Left ventricle myocardium inferior (tissue), 1 donor: Measurements from ENCODE around the gene KCNQ1. TPM values are rescaled to one million over a fixed set of nuclear protein-coding genes. Genes with fewer than 3 reads are reported as not detected.

Experiments
- DNase-seq: peaks from one replicate; pipeline ENCODE4 v3.0.0-alpha.2; 2020
- H3K27ac ChIP-seq: fragments of 200-600 bp; replicated peaks from 2 replicates; pipeline ENCODE4 v1.8.0; 2021
- H3K27me3 ChIP-seq: fragments of 200-600 bp; 2 replicates; pipeline ENCODE4 v1.8.0; 2021; ENCODE audit warnings: low read depth
- H3K36me3 ChIP-seq: fragments of 200-600 bp; 2 replicates; pipeline ENCODE4 v1.8.0; 2021
- H3K4me1 ChIP-seq: fragments of 200-600 bp; 2 replicates; pipeline ENCODE4 v1.8.0; 2021
- H3K4me3 ChIP-seq: fragments of 200-600 bp; 2 replicates; pipeline ENCODE4 v1.8.0; 2021; ENCODE audit warnings: mild to moderate bottlenecking, moderate library complexity
- H3K9me3 ChIP-seq: fragments of 200-600 bp; replicated peaks from 2 replicates; pipeline ENCODE4 v1.8.0; 2021
- CTCF ChIP-seq: fragments of 200-600 bp; IDR thresholded peaks from 2 replicates; pipeline ENCODE4 v1.8.0; 2021; ENCODE audit warnings: antibody characterized with exemption, mild to moderate bottlenecking, borderline replicate concordance
- intact Hi-C: fragments of 100-400 bp; cut with micrococcal nuclease; formaldehyde crosslinking; loops from one replicate; pipeline ENCODE4 v1.11.0; 2022
- total RNA-seq: library from RNA; stranded (reverse); fragmentation: NEBNext Ultra II Directional; extraction: Animal tissue kit (Norgen Biotek cat#: 25700); gene quantifications from one replicate; pipeline ENCODE4 v1.2.1, GENCODE V29; 2021
- donor health status: DM: no; HTN: yes; CAD: no; lungs with severe emphysema.

The KCNQ1 gene
- total RNA-seq, 1 donor from 2014 or later, result 41.8 TPM

- TF ChIP-seq CTCF, result no peak
Measured at GRCh38 chr11:2422461-2423156, 22.2 kb upstream of the KCNQ1 start.

GRCh38 chr11:2423157-2424025, 21.4 kb upstream of the KCNQ1 start:
- DNase-seq, result no peak
- peaks cover 13% of the 10 kb centered on the region for H3K4me1 ChIP-seq
- no peak overlapping the region for H3K27ac ChIP-seq
- TF ChIP-seq CTCF, result no peak
- intact Hi-C loops, result loop anchor here (5.0 to 10.0 kb wide), 2 partner anchors 116 to 461 kb away; partner anchors contain the start of gene CDKN1C
- no peaks in the 10 kb centered on the region for H3K9me3 ChIP-seq
- H3K4me3 ChIP-seq, result no peak overlapping the region
- peaks cover 37% of the 10 kb centered on the region for H3K27me3 ChIP-seq
- no peaks in the 10 kb centered on the region for H3K36me3 ChIP-seq

More at GRCh38 chr11:2422461-2423156, 22.2 kb upstream of the KCNQ1 start:
- Histone ChIP-seq H3K4me3 (no peak overlapping the region), H3K27me3 (peaks cover 37% of the 10 kb centered on the region), H3K9me3 (no peaks in the 10 kb centered on the region), H3K27ac (no peak overlapping the region), H3K4me1 (peaks cover 13% of the 10 kb centered on the region), H3K36me3 (no peaks in the 10 kb centered on the region)
- intact Hi-C loops, result loop anchor here (5.0 to 10.0 kb wide), 2 partner anchors 115 to 462 kb away; partner anchors contain the start of gene CDKN1C
- DNase-seq, result no peak

- Histone ChIP-seq H3K9me3 (no peaks in the 10 kb centered on the region), H3K27me3 (peaks cover 37% of the 10 kb centered on the region), H3K27ac (no peak overlapping the region), H3K4me3 (no peak overlapping the region), H3K36me3 (no peaks in the 10 kb centered on the region), H3K4me1 (peaks cover 10% of the 10 kb centered on the region)
- no peak for TF ChIP-seq CTCF
- intact Hi-C loops, result loop anchor here (5.0 to 10.0 kb wide), 2 partner anchors 118 to 460 kb away; partner anchors contain the start of gene CDKN1C
- DNase-seq, result no peak
Measured at GRCh38 chr11:2424811-2425495, 19.9 kb upstream of the KCNQ1 start.

- intact Hi-C loops, result loop anchor here (10.0 kb wide), 1 partner anchor 459 kb away; the partner anchor contains the start of gene CDKN1C
- peaks cover 4% of the 10 kb centered on the region for H3K4me1 ChIP-seq
- H3K27ac ChIP-seq, result no peak overlapping the region
- H3K36me3 ChIP-seq, result no peaks in the 10 kb centered on the region
- no peak for DNase-seq
- H3K4me3 ChIP-seq, result no peak overlapping the region
- no peak for TF ChIP-seq CTCF
- peaks cover 37% of the 10 kb centered on the region for H3K27me3 ChIP-seq
- H3K9me3 ChIP-seq, result no peaks in the 10 kb centered on the region
Measured at GRCh38 chr11:2425506-2425905, 19.3 kb upstream of the KCNQ1 start.

- no peak for DNase-seq
- Histone ChIP-seq H3K9me3 (no peaks in the 10 kb centered on the region), H3K27ac (no peak overlapping the region), H3K4me3 (no peak overlapping the region), H3K4me1 (no peaks in the 10 kb centered on the region), H3K27me3 (peaks cover 32% of the 10 kb centered on the region), H3K36me3 (no peaks in the 10 kb centered on the region)
- TF ChIP-seq CTCF, result no peak
- intact Hi-C loops, result loop anchor here (10.0 kb wide), 1 partner anchor 459 kb away; the partner anchor contains the start of gene CDKN1C
Measured at GRCh38 chr11:2426221-2426620, 18.6 kb upstream of the KCNQ1 start.
